CD4-positive, alpha-beta T cell (primary cell): ENCODE data around the gene COX7A2. TPM values are rescaled to one million over a fixed set of nuclear protein-coding genes. Genes with fewer than 3 reads are reported as not detected.

Experiments used
- ATAC-seq: fragments of 200-7000 bp; cut with Tn5 transposase; one replicate; pipeline ENCODE4 v1.10.0; 2022; ENCODE audit warnings: mild to moderate bottlenecking; ENCODE audit not compliant: poor library complexity
- CTCF ChIA-PET: fragments of 350-600 bp; sonication (Branson Sonifier 250); formaldehyde crosslinking; loops from one replicate; lab custom pipeline; 2021; ENCODE audit warnings: antibody characterized with exemption, inconsistent platforms; lab: Charles Lee
- POLR2A ChIA-PET: fragments of 350-600 bp; sonication (Branson Sonifier 250); formaldehyde crosslinking; loops from one replicate; lab custom pipeline; 2021; ENCODE audit warnings: antibody characterized with exemption, inconsistent platforms; lab: Charles Lee
- DNase-seq, 14 experiments: peaks; one replicate each; pipeline ENCODE4 v3.0.0-alpha.2; 2013 to 2020; ENCODE audit warnings: mixed read lengths in 2 of 14
- H3K27ac ChIP-seq, 2 donors: one replicate each; pipeline versions ENCODE4 v1.5.1 to v1.7.0; 2013; ENCODE audit warnings: low read length in 2 of 2, low read depth in 1 of 2, mild to moderate bottlenecking in 1 of 2
- H3K27me3 ChIP-seq, 2 experiments: 1 replicate in 1 of 2; 2 replicates in 1 of 2; pipeline versions ENCODE4 v1.6.1 to v1.7.0; 2013; ENCODE audit warnings: low read length in 2 of 2, control low read depth in 1 of 2, mild to moderate bottlenecking in 1 of 2, moderate library complexity in 1 of 2; ENCODE audit not compliant: insufficient read depth in 2 of 2, control insufficient read depth in 1 of 2
- H3K36me3 ChIP-seq: one replicate; pipeline ENCODE4 v1.6.1; 2013; ENCODE audit warnings: low read length, control low read depth; ENCODE audit not compliant: insufficient read depth
- H3K4me1 ChIP-seq: one replicate; pipeline ENCODE4 v1.6.1; 2013; ENCODE audit warnings: low read length, control low read depth; ENCODE audit not compliant: insufficient read depth
- H3K4me3 ChIP-seq: one replicate; pipeline ENCODE4 v1.5.1; 2013; ENCODE audit warnings: mild to moderate bottlenecking, low read length, moderate library complexity
- H3K9me3 ChIP-seq, 2 experiments: 1 replicate in 1 of 2; 2 replicates in 1 of 2; pipeline versions ENCODE4 v1.6.1 to v1.7.0; 2013; ENCODE audit warnings: low read length in 2 of 2, mild to moderate bottlenecking in 2 of 2, control low read depth in 1 of 2, moderate library complexity in 1 of 2; ENCODE audit not compliant: control insufficient read depth in 1 of 2, insufficient read depth in 1 of 2
- H3K27ac Mint-ChIP-seq: one replicate; pipeline ENCODE4 v1.8.0; 2020; ENCODE audit warnings: mixed read lengths
- H3K27me3 Mint-ChIP-seq: one replicate; pipeline ENCODE4 v1.8.0; 2021; ENCODE audit warnings: mixed read lengths
- H3K36me3 Mint-ChIP-seq: one replicate; pipeline ENCODE4 v1.8.0; 2021; ENCODE audit warnings: low read depth, mixed read lengths
- H3K4me1 Mint-ChIP-seq: one replicate; pipeline ENCODE4 v1.8.0; 2021; ENCODE audit warnings: low read depth, mixed read lengths
- H3K4me3 Mint-ChIP-seq: one replicate; pipeline ENCODE4 v1.8.0; 2020; ENCODE audit warnings: mild to moderate bottlenecking, mixed read lengths
- H3K9me3 Mint-ChIP-seq: one replicate; pipeline ENCODE4 v1.8.0; 2020; ENCODE audit warnings: mixed read lengths
- CTCF ChIP-seq: fragments of 200-600 bp; IDR thresholded peaks from one replicate; pipeline ENCODE4 v1.8.0; 2022; ENCODE audit warnings: antibody characterized with exemption, mild to moderate bottlenecking
- intact Hi-C, 2 experiments: fragments of 100-400 bp; cut with DNase I in 1 of 2; cut with micrococcal nuclease in 1 of 2; formaldehyde crosslinking; loops; one replicate each; pipeline versions ENCODE4 v1.15.1 to v1.9.0; 2023 to 2025; cut with DNase I, micrococcal nuclease
- total RNA-seq, 174 experiments: library from RNA in 2 of 174; stranded (reverse) in 2 of 174; gene quantifications; one replicate each; pipeline ENCODE4 v1.2.3 and lab custom pipeline; 2021 to 2026

The COX7A2 gene
- total RNA-seq, 2 experiments from 2014 or later = 189 to 195 TPM

- ATAC-seq = no peak
- POLR2A ChIA-PET = interaction anchor here (0.8 to 2.9 kb wide), 13 partner anchors 11 to 1723 kb away, joined by 3 to 61 read pairs (median 4); partner anchors contain the start of genes EEF1A1, SENP6 and TMEM30A
Observed at GRCh38 chr6:75244063-75244584, 523 bp upstream of the COX7A2 start.

GRCh38 chr6:75236630-75237029 lies 7.0 kb downstream of the COX7A2 start:
- Mint-ChIP-seq H3K4me1 (peaks cover 20% of the 10 kb centered on the region), H3K9me3 (no peaks in the 10 kb centered on the region), H3K36me3 (peaks cover 51% of the 10 kb centered on the region), H3K27ac (no peak overlapping the region), H3K4me3 (no peak overlapping the region), H3K27me3 (no peaks in the 10 kb centered on the region)
- Histone ChIP-seq H3K27ac (no peak overlapping the region), H3K4me3 (no peak overlapping the region), H3K4me1 (peaks cover 6% of the 10 kb centered on the region), H3K9me3 (no peaks in the 10 kb centered on the region), H3K27me3 (no peaks in the 10 kb centered on the region), H3K36me3 (peaks cover 42% of the 10 kb centered on the region)
- ChIA-PET CTCF (no interaction called here), POLR2A (no interaction called here)
- DNase-seq = no peak
- ATAC-seq = no peak
- TF ChIP-seq CTCF = no peak
- intact Hi-C loops = no loop called here

More at GRCh38 chr6:75244063-75244584, 523 bp upstream of the COX7A2 start:
- Histone ChIP-seq H3K27ac (peak overlapping the region; percentile 87 to 97), H3K4me3 (peak overlapping the region; percentile 88), H3K4me1 (peaks cover 24% of the 10 kb centered on the region), H3K36me3 (peaks cover 18% of the 10 kb centered on the region), H3K9me3 (no peaks in the 10 kb centered on the region), H3K27me3 (no peaks in the 10 kb centered on the region)
- no peak for TF ChIP-seq CTCF
- Mint-ChIP-seq H3K9me3 (no peaks in the 10 kb centered on the region), H3K36me3 (peaks cover 37% of the 10 kb centered on the region), H3K4me3 (peak overlapping the region; percentile 99), H3K4me1 (peaks cover 40% of the 10 kb centered on the region), H3K27ac (peak overlapping the region; percentile 95), H3K27me3 (peaks cover 17% of the 10 kb centered on the region)
- intact Hi-C loops = loop anchor here in 1 of 2 experiments (2.0 to 10.0 kb wide), 4 partner anchors 41 to 1779 kb away; partner anchors contain the start of genes MTO1, SENP6, SLC17A5 and TMEM30A
- CTCF ChIA-PET = interaction anchor here (1.4 kb wide), 2 partner anchors 41 to 53 kb away, joined by 3 read pairs; no protein-coding TSS in a partner anchor
- DNase-seq = no peak

GRCh38 chr6:75235271-75235670 lies 8.3 kb downstream of the COX7A2 start:
- no peak overlapping the region for H3K4me3 Mint-ChIP-seq
- intact Hi-C loops = no loop called here
- no peak for DNase-seq
- Histone ChIP-seq H3K36me3 (peaks cover 31% of the 10 kb centered on the region), H3K4me3 (no peak overlapping the region), H3K4me1 (no peaks in the 10 kb centered on the region), H3K9me3 (no peaks in the 10 kb centered on the region), H3K27ac (no peak overlapping the region), H3K27me3 (no peaks in the 10 kb centered on the region)
- ATAC-seq = no peak
- H3K4me1 Mint-ChIP-seq = peaks cover 11% of the 10 kb centered on the region
- H3K27me3 Mint-ChIP-seq = no peaks in the 10 kb centered on the region
- no peaks in the 10 kb centered on the region for H3K9me3 Mint-ChIP-seq
- H3K27ac Mint-ChIP-seq = peak overlapping the region; percentile 45
- POLR2A ChIA-PET = interaction anchor here (1.1 kb wide), 1 partner anchor 50 kb away, joined by 3 read pairs; the partner anchor contains the start of gene TMEM30A
- CTCF ChIA-PET = no interaction called here
- H3K36me3 Mint-ChIP-seq = peaks cover 39% of the 10 kb centered on the region
- no peak for TF ChIP-seq CTCF
